A673 (cell line): ENCODE measurements around the gene PTCD3. TPM values are rescaled to one million over a fixed set of nuclear protein-coding genes. Genes with fewer than 3 reads are reported as not detected.

Source experiments
- BruUV-seq: library from RNA; stranded (reverse); fragments of 400-500 nt; replicated peaks from 2 replicates; lab custom pipeline; 2021; lab: Mats Ljungman, UMichigan
- CTCF ChIA-PET: fragments of 300-600 bp; sonication (Branson Sonifier 250); formaldehyde crosslinking; loops from one replicate; lab custom pipeline; 2022; ENCODE audit warnings: antibody characterized with exemption; lab: Charles Lee
- POLR2A ChIA-PET: fragments of 300-600 bp; sonication (Branson Sonifier 250); formaldehyde crosslinking; loops from one replicate; lab custom pipeline; 2022; ENCODE audit warnings: antibody characterized with exemption; ENCODE audit not compliant: low non-redundant PET; lab: Charles Lee
- DNase-seq: peaks from one replicate; pipeline ENCODE4 v3.0.0-alpha.2; 2015; ENCODE audit warnings: low spot score
- H3K27ac ChIP-seq: fragments of 200-600 bp; sonication (generic); 2 replicates; pipeline ENCODE4 v1.5.1; 2016; ENCODE audit warnings: mixed run types, low read depth, mild to moderate bottlenecking, mixed read lengths, antibody characterized with exemption, low read length; ENCODE audit not compliant: poor library complexity, severe bottlenecking
- H3K27me3 ChIP-seq: fragments of 200-600 bp; sonication (generic); replicated peaks from 2 replicates; pipeline ENCODE4 v1.6.1; 2017; ENCODE audit warnings: mixed run types, low read depth, mild to moderate bottlenecking, mixed read lengths, antibody characterized with exemption, low read length; ENCODE audit not compliant: insufficient read depth, poor library complexity
- H3K36me3 ChIP-seq: fragments of 200-600 bp; sonication (generic); 2 replicates; pipeline ENCODE4 v1.6.1; 2016; ENCODE audit warnings: mixed run types, mild to moderate bottlenecking, mixed read lengths, antibody characterized with exemption, low read length; ENCODE audit not compliant: insufficient read depth, poor library complexity, severe bottlenecking
- H3K4me1 ChIP-seq: fragments of 200-600 bp; sonication (generic); 2 replicates; pipeline ENCODE4 v1.6.1; 2017; ENCODE audit warnings: mixed run types, mild to moderate bottlenecking, mixed read lengths, antibody characterized with exemption, low read length; ENCODE audit not compliant: insufficient read depth, poor library complexity, severe bottlenecking
- H3K4me3 ChIP-seq: fragments of 200-600 bp; sonication (generic); 2 replicates; pipeline ENCODE4 v1.5.1; 2016; ENCODE audit warnings: low read depth, mixed run types, mild to moderate bottlenecking, mixed read lengths, low read length; ENCODE audit not compliant: poor library complexity, severe bottlenecking
- H3K9me3 ChIP-seq: fragments of 200-600 bp; sonication (generic); 2 replicates; pipeline ENCODE4 v1.6.1; 2016; ENCODE audit warnings: mixed run types, low read depth, mild to moderate bottlenecking, mixed read lengths, antibody characterized with exemption, low read length; ENCODE audit not compliant: poor library complexity, severe bottlenecking
- CTCF ChIP-seq: fragments of 300-800, 200-600 bp; sonication (generic); conservative IDR thresholded peaks from 2 replicates; pipeline ENCODE4 v1.5.1; 2017; ENCODE audit warnings: low read depth, mild to moderate bottlenecking, antibody characterized with exemption, low read length, moderate library complexity, mixed read lengths
- EZH2 ChIP-seq: fragments of 200-600 bp; sonication (generic); IDR thresholded peaks from 2 replicates; pipeline ENCODE4 v1.6.1; 2017; ENCODE audit warnings: borderline replicate concordance, low read depth, mild to moderate bottlenecking, mixed read lengths, antibody characterized with exemption, low read length; ENCODE audit not compliant: poor library complexity, severe bottlenecking
- intact Hi-C: fragments of 100-400 bp; cut with micrococcal nuclease; formaldehyde crosslinking; loops from one replicate; pipeline ENCODE4 v1.10.0; 2022; ENCODE audit not compliant: unreplicated experiment
- total RNA-seq: library from RNA; stranded (reverse); gene quantifications from 2 replicates; pipeline ENCODE4 v1.2.3, GENCODE V29; 2021

The PTCD3 gene
- total RNA-seq, 1 experiment from 2014 or later = 148 TPM

DNA sequence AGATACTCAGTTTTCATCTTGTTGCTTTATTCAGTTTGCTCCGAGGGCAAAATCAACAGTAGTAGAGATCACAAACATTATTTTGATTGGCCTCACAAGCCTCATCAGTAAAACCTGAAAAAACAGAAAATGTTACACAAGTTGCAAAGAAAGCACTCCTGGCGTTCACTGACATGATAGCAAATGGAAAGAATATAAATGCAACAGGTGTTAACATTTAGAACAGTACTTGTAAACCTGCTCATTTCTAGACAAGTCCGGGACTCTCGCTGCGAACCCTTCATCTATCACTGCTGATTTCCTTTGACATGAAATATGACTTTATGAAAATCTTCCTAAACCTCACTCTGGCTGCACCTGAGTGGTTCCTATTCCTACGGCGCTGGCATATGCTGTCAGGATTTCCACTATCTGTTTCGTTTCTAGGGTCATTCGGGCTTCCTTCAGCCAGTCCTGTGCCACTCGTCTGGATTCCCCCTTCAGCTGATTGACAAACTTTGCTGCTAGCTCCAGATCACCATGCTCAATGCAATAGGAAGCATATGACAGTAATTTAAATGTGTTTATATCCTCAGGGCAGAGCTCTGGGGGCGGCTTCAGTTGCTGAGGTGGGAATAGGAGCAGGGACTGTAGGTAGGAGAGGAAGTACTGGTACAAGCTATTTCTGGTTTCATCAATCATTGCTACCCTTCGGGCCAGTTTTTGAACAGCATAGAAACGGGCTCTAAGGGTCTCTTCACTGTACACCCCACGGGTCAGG is 38.1 kb downstream of the PTCD3 start:
- POLR2A ChIA-PET = no interaction called here
- Histone ChIP-seq H3K27me3 (no peaks in the 10 kb centered on the region), H3K9me3 (no peaks in the 10 kb centered on the region), H3K4me1 (no peaks in the 10 kb centered on the region), H3K4me3 (no peak overlapping the region), H3K36me3 (peaks cover 77% of the 10 kb centered on the region), H3K27ac (no peak overlapping the region)
- intact Hi-C loops = no loop called here
- TF ChIP-seq EZH2 (no peak), CTCF (no peak)
- BruUV-seq = TSS peak; percentile 78
- DNase-seq = no peak
- CTCF ChIA-PET = no interaction called here

GRCh38 chr2:86147793-86148192 is 41.8 kb downstream of the PTCD3 start:
- ChIA-PET CTCF (no interaction called here), POLR2A (no interaction called here)
- intact Hi-C loops = no loop called here
- Histone ChIP-seq H3K4me3 (no peak overlapping the region), H3K36me3 (peaks cover 88% of the 10 kb centered on the region), H3K4me1 (no peaks in the 10 kb centered on the region), H3K27ac (no peak overlapping the region), H3K9me3 (no peaks in the 10 kb centered on the region), H3K27me3 (no peaks in the 10 kb centered on the region)
- no TSS peak for BruUV-seq
- no peak for DNase-seq
- TF ChIP-seq EZH2 (no peak), CTCF (no peak)

GRCh38 chr2:86150502-86150901 is 44.5 kb downstream of the PTCD3 start:
- POLR2A ChIA-PET = no interaction called here
- no TSS peak for BruUV-seq
- CTCF ChIA-PET = no interaction called here

More at GRCh38 chr2:86150502-86150901, 44.5 kb downstream of the PTCD3 start:
- intact Hi-C loops = no loop called here
- H3K9me3 ChIP-seq = no peaks in the 10 kb centered on the region
- H3K27ac ChIP-seq = no peak overlapping the region
- no peaks in the 10 kb centered on the region for H3K4me1 ChIP-seq
- no peak for DNase-seq
- no peaks in the 10 kb centered on the region for H3K27me3 ChIP-seq
- peaks cover 67% of the 10 kb centered on the region for H3K36me3 ChIP-seq
- H3K4me3 ChIP-seq = no peak overlapping the region
- TF ChIP-seq EZH2 (no peak), CTCF (no peak)
